IMR-90 (cell line): ENCODE measurements around the gene CEP170B.
A peak's percentile ranks its signal among the peaks of the same experiment; 100 is the strongest.

Experiments
- CEBPB ChIP-seq: IDR thresholded peaks from 2 replicates; pipeline ENCODE4 v1.6.1; 2012; ENCODE audit warnings: low read depth, low read length, improper control_type of control experiment
- CHD1 ChIP-seq: IDR thresholded peaks from 2 replicates; pipeline ENCODE4 v1.6.1; 2012; ENCODE audit warnings: low read depth, low read length, improper control_type of control experiment
- CTCF ChIP-seq: conservative IDR thresholded peaks from 2 replicates; pipeline ENCODE4 v1.5.1; 2012; ENCODE audit warnings: mild to moderate bottlenecking, low read depth, low read length, improper control_type of control experiment
- ELK1 ChIP-seq: fragments of 150-350 bp; IDR thresholded peaks from 2 replicates; pipeline ENCODE4 v1.6.1; 2016; ENCODE audit warnings: low read depth, mild to moderate bottlenecking, low read length, moderate library complexity, borderline replicate concordance
- FOS ChIP-seq: fragments of 150-350 bp; IDR thresholded peaks from 2 replicates; pipeline ENCODE4 v1.6.1; 2016; ENCODE audit warnings: low read depth, low read length
- MAFK ChIP-seq: IDR thresholded peaks from 2 replicates; pipeline ENCODE4 v1.6.1; 2012; ENCODE audit warnings: low read depth, low read length, improper control_type of control experiment
- MXI1 ChIP-seq: IDR thresholded peaks from 2 replicates; pipeline ENCODE4 v1.6.1; 2012; ENCODE audit warnings: low read depth, mild to moderate bottlenecking, low read length, moderate library complexity, borderline replicate concordance
- NFE2L2 ChIP-seq: fragments of 150-350 bp; IDR thresholded peaks from 2 replicates; pipeline ENCODE4 v1.6.1; 2016; ENCODE audit warnings: low read depth, mild to moderate bottlenecking, low read length
- POLR2A ChIP-seq: IDR thresholded peaks from 2 replicates; pipeline ENCODE4 v1.6.1; 2012; ENCODE audit warnings: mild to moderate bottlenecking, low read depth, low read length
- RAD21 ChIP-seq: IDR thresholded peaks from 2 replicates; pipeline ENCODE4 v1.6.1; 2012; ENCODE audit warnings: low read length, improper control_type of control experiment
- RCOR1 ChIP-seq: IDR thresholded peaks from 2 replicates; pipeline ENCODE4 v1.6.1; 2012; ENCODE audit warnings: mild to moderate bottlenecking, low read length, improper control_type of control experiment; ENCODE audit not compliant: insufficient replicate concordance
- RFX5 ChIP-seq: IDR thresholded peaks from 2 replicates; pipeline ENCODE4 v1.8.0; 2012; ENCODE audit warnings: low read depth, mild to moderate bottlenecking, low read length, moderate library complexity
- SMC3 ChIP-seq: fragments of 150-350 bp; IDR thresholded peaks from 2 replicates; pipeline ENCODE4 v1.6.1; 2016; ENCODE audit warnings: low read depth, mild to moderate bottlenecking, antibody characterized with exemption, low read length, moderate library complexity
- USF2 ChIP-seq: fragments of 150-350 bp; IDR thresholded peaks from 2 replicates; pipeline ENCODE4 v1.6.1; 2017; ENCODE audit warnings: mild to moderate bottlenecking, antibody characterized with exemption, low read length, low read depth

GRCh38 chr14:104932676-104933631, 67.9 kb downstream of the CEP170B start:
- TF ChIP-seq RAD21 (peak; percentile 55), CTCF (peak; percentile 72), NFE2L2 (no peak), POLR2A (no peak), RFX5 (no peak), CEBPB (no peak), USF2 (no peak), MXI1 (0 out of 2 replicates have a peak, but pooled peaks have one; percentile 28), ELK1 (no peak), RCOR1 (no peak), FOS (no peak), SMC3 (peak; percentile 66), MAFK (no peak), CHD1 (no peak)
